Nasal cavity respiratory epithelium epithelial cell of viscerocranial mucosa (primary cell): Measurements from ENCODE around the gene DNM1L. TPM values are rescaled to one million over a fixed set of nuclear protein-coding genes. Genes with fewer than 3 reads are reported as not detected.

Experiments used
- total RNA-seq: library from RNA; depleted of rRNA; stranded (reverse); fragments of >200 nt; gene quantifications from 2 replicates; pipeline ENCODE4 v1.2.3, GENCODE V29; 2014

The DNM1L gene
- total RNA-seq = 80.7 and 97.8 TPM in 2 replicates

DNA sequence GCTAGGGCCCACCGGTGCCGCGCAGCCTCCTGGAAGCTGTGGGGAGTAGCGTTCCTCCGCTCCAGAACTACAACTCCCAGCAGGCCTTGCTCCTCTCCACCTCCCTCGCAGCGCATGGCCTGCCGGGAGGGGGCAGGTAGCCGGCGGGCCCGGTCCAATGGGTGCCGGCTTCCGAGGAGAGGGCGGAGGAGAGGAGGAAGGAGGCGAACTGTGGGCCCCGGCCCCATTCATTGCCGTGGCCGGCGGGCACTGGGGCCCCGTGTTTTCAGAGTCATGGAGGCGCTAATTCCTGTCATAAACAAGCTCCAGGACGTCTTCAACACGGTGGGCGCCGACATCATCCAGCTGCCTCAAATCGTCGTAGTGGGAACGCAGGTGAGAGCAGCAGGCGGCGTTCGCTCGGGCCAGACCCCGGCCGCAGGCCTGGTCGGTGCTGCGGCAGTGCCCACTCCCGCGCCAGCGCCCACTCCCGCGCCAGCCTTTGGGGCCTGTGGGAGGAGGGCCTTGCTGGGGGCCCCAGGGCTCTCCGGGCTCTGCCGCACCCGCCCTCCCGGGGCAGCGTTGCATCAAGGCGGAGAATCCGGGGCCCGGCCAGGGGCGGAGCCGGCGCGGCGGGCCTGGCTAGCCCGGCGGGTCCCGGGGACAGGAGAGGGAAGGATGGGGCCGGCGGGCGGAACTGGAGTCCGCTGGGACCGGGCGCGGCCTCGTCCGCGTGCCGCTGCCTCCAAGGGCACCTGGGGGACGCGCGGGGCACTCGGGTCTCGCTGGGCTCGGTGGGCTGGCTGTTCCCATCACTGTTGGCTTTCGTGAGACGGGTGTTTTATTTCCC is at the start of gene DNM1L:
Gene DNM1L (plus strand): TSS at position 211 of the 829 bp plus-strand sequence. CDS start 63 bp downstream, at position 274.

DNA sequence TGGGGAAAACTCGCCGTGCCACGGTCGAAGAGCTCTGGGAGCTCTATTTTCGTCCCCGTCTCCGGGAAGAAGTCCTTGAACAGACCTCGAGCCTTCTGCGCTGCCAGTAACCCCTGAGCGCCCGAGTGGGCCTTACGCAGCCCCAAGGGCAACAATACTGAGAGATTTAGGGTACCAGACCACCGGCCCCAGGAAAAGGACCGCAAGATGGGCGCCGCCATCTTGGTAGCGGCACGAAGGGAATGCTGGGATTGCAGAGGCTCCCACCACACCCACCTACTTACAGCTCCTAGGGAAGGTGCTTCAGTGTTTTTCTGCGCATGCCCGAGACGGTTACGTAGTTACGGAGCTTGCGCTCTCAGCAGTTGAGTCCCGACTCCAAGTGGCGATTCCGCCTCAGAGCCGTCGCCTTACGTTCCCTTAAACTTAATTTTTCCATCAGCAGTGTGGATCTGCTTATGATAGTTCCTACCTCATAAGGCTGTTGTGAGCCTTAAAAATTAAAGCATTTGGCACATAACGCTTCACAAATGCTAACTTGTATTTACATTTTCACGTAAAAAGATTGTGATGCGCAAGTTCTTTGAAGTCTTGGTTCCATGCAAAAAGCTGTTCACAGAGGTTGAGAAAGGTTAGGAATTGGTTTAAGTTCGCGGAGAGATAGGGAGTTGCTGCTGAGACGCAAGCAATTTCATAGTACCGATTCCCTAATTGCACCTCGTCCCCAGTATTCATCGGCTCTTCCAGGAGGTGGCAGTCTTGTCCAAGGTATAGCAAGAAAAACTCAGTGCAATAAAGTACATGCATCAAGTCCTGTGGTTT is 76.8 kb downstream of the DNM1L start, which contains the start of gene YARS2:
Gene YARS2 (minus strand): TSS at position 244 of the 822 bp plus-strand sequence. CDS start 23 bp downstream, at position 221.

Other genes starting within 250 kb of the DNM1L start
- 30.1 and 35.0 TPM in 2 replicates for gene YARS2, start 76.6 kb downstream of the DNM1L start, total RNA-seq
- 56.0 and 76.3 TPM in 2 replicates for gene PKP2, start 217.5 kb downstream of the DNM1L start, total RNA-seq